Measurements from ENCODE around the gene FAM222B.

Gene FAM222B

GRCh38 chr17:28714281-28714680, 128.3 kb downstream of the FAM222B start:
- DNase-seq (ENCODE audit: low read depth in 2 of 2): no peak

GRCh38 chr17:28712705-28713415, 129.7 kb downstream of the FAM222B start:
- no peak for DNase-seq (ENCODE audit: low read depth in 2 of 2)

- peak in 1 of 2 donors; percentile 35 for DNase-seq (ENCODE audit: low read depth in 2 of 2)
Observed at GRCh38 chr17:28712032-28712704, 130.4 kb downstream of the FAM222B start.

- no peak for DNase-seq (ENCODE audit: low read depth in 2 of 2)
Observed at GRCh38 chr17:28711723-28712031, 130.9 kb downstream of the FAM222B start, which contains the start of gene PROCA1. Gene PROCA1 (minus strand): TSS chr17:28711888. CDS start chr17:28711660, 228 bp downstream.

GRCh38 chr17:28710861-28711722, 131.5 kb downstream of the FAM222B start:
- peak; percentile 71 to 81 for DNase-seq (ENCODE audit: low read depth in 2 of 2)

- no peak for DNase-seq (ENCODE audit: low read depth in 2 of 2)
Observed at GRCh38 chr17:28707339-28707720, 135.3 kb downstream of the FAM222B start.

GRCh38 chr17:28706471-28707338, 135.9 kb downstream of the FAM222B start:
- DNase-seq (ENCODE audit: low read depth in 2 of 2): no peak
